ENCODE results near the gene RAB11FIP4. TPM values are rescaled to one million over a fixed set of nuclear protein-coding genes. Genes with fewer than 3 reads are reported as not detected.

Gene RAB11FIP4
- total and polyA plus RNA-seq, 2 donors (not counting 1 experiment from before 2014, with no cell fraction given): 17.0 to 70.5 TPM

GRCh38 chr17:31480067-31480466, 88.6 kb downstream of the RAB11FIP4 start:
- no peaks in the 10 kb centered on the region for H3K9me3 ChIP-seq (ENCODE audit: control extremely low read depth in 1 of 3, control insufficient read depth in 2 of 3, insufficient read depth in 1 of 3, low read length in 2 of 3)
- H3K36me3 ChIP-seq (replicated peaks in 1 of 2; ENCODE audit: control extremely low read depth in 1 of 2, control insufficient read depth in 1 of 2, extremely low read depth in 1 of 2, insufficient read depth in 2 of 2, low read length in 1 of 2): no peaks in the 10 kb centered on the region
- POLR2A ChIA-PET: no interaction called here
- intact Hi-C loops (cut with micrococcal nuclease): no loop called here
- no peak overlapping the region for H2AFZ ChIP-seq (ENCODE audit: insufficient read depth, low read depth, low read length, poor library complexity, severe bottlenecking)
- no peak for TF ChIP-seq CTCF (IDR thresholded peaks at IDR 0.05)
- TF ChIP-seq EZH2 (IDR thresholded peaks at IDR 0.05; ENCODE audit: borderline replicate concordance, insufficient read depth, low read depth, low read length, poor library complexity, severe bottlenecking): no peak
- Mint-ChIP-seq H3K4me3 (no peak overlapping the region), H3K9me3 (ENCODE audit: insufficient read depth) (no peaks in the 10 kb centered on the region), H3K27me3 (no peaks in the 10 kb centered on the region), H3K4me1 (no peaks in the 10 kb centered on the region), H3K27ac (no peak overlapping the region)
- no peak overlapping the region for H3K4me2 ChIP-seq (replicated peaks; ENCODE audit: low read depth, low read length, poor library complexity, severe bottlenecking)
- H3K27me3 ChIP-seq (replicated peaks in 1 of 4; ENCODE audit: control extremely low read depth in 1 of 4, control insufficient read depth in 3 of 4, insufficient read depth in 4 of 4, low read length in 3 of 4): no peaks in the 10 kb centered on the region
- H3K79me2 ChIP-seq (ENCODE audit: control insufficient read depth, insufficient read depth, low read length): no peaks in the 10 kb centered on the region
- H4K20me1 ChIP-seq (ENCODE audit: control insufficient read depth, insufficient read depth, low read length, poor library complexity, severe bottlenecking): no peaks in the 10 kb centered on the region
- H3K27ac ChIP-seq (ENCODE audit: low read length in 2 of 2): no peak overlapping the region
- WGBS (ENCODE audit: insufficient coverage): 97% methylated on average over 6 of the region's 6 CpGs
- H3K4me3 ChIP-seq (ENCODE audit: control extremely low read depth in 1 of 5, extremely low read depth in 1 of 5, insufficient read depth in 1 of 5, low read depth in 2 of 5, low read length in 4 of 5): no peak overlapping the region
- no peak overlapping the region for H3K9ac ChIP-seq (ENCODE audit: low read length)
- H3K4me1 ChIP-seq (ENCODE audit: control insufficient read depth in 2 of 2, insufficient read depth in 2 of 2, low read length in 2 of 2): no peaks in the 10 kb centered on the region
- DNase-seq (no peak), ATAC-seq (ENCODE audit: low read depth) (no peak)
- CTCF ChIA-PET: no interaction called here

GRCh38 chr17:31480904-31481782, 89.7 kb downstream of the RAB11FIP4 start:
- H3K9ac ChIP-seq (ENCODE audit: low read length): no peak overlapping the region
- TF ChIP-seq CTCF (IDR thresholded peaks at IDR 0.05) (no peak), EZH2 (IDR thresholded peaks at IDR 0.05; ENCODE audit: borderline replicate concordance, insufficient read depth, low read depth, low read length, poor library complexity, severe bottlenecking) (no peak)
- Mint-ChIP-seq H3K4me3 (no peak overlapping the region), H3K27me3 (no peaks in the 10 kb centered on the region), H3K4me1 (no peaks in the 10 kb centered on the region), H3K9me3 (ENCODE audit: insufficient read depth) (no peaks in the 10 kb centered on the region), H3K27ac (no peak overlapping the region)
- H4K20me1 ChIP-seq (ENCODE audit: control insufficient read depth, insufficient read depth, low read length, poor library complexity, severe bottlenecking): no peaks in the 10 kb centered on the region
- intact Hi-C loops (cut with micrococcal nuclease): no loop called here
- H2AFZ ChIP-seq (ENCODE audit: insufficient read depth, low read depth, low read length, poor library complexity, severe bottlenecking): no peak overlapping the region
- ATAC-seq (ENCODE audit: low read depth) (no peak), DNase-seq (no peak)
- H3K4me3 ChIP-seq (ENCODE audit: control extremely low read depth in 1 of 5, extremely low read depth in 1 of 5, insufficient read depth in 1 of 5, low read depth in 2 of 5, low read length in 4 of 5): no peak overlapping the region
- no peaks in the 10 kb centered on the region for H3K36me3 ChIP-seq (replicated peaks in 1 of 2; ENCODE audit: control extremely low read depth in 1 of 2, control insufficient read depth in 1 of 2, extremely low read depth in 1 of 2, insufficient read depth in 2 of 2, low read length in 1 of 2)
- no peaks in the 10 kb centered on the region for H3K27me3 ChIP-seq (replicated peaks in 1 of 4; ENCODE audit: control extremely low read depth in 1 of 4, control insufficient read depth in 3 of 4, insufficient read depth in 4 of 4, low read length in 3 of 4)
- H3K9me3 ChIP-seq (ENCODE audit: control extremely low read depth in 1 of 3, control insufficient read depth in 2 of 3, insufficient read depth in 1 of 3, low read length in 2 of 3): no peaks in the 10 kb centered on the region
- WGBS (ENCODE audit: insufficient coverage): 91% methylated on average over 6 of the region's 8 CpGs
- ChIA-PET CTCF (interaction anchor here (0.6 to 0.9 kb wide), 2 partner anchors 14 to 30 kb away, joined by 3 read pairs; no protein-coding TSS in a partner anchor), POLR2A (no interaction called here)
- no peak overlapping the region for H3K27ac ChIP-seq (ENCODE audit: low read length in 2 of 2)
- no peaks in the 10 kb centered on the region for H3K4me1 ChIP-seq (ENCODE audit: control insufficient read depth in 2 of 2, insufficient read depth in 2 of 2, low read length in 2 of 2)
- H3K79me2 ChIP-seq (ENCODE audit: control insufficient read depth, insufficient read depth, low read length): no peaks in the 10 kb centered on the region
- no peak overlapping the region for H3K4me2 ChIP-seq (replicated peaks; ENCODE audit: low read depth, low read length, poor library complexity, severe bottlenecking)
